Stimulated activated CD4-positive, alpha-beta T cell treated with anti-CD3 and anti-CD28 coated beads, Interleukin-12 subunit alpha, Interleukin-12 subunit beta, amount 100 ng/mL, for 48 hours (primary cell): Measurements from ENCODE around the gene EYA4.

Experiments used
- DNase-seq, 3 donors: peaks; one replicate each; pipeline ENCODE4 v3.0.0-alpha.2; 2020; ENCODE audit warnings: low read depth in 2 of 3, low spot score in 1 of 3

The EYA4 gene

GRCh38 chr6:133242637-133243585 is 1.8 kb downstream of the EYA4 start:
- no peak for DNase-seq

GRCh38 chr6:133243723-133244305 is 2.7 kb downstream of the EYA4 start:
- no peak for DNase-seq

DNA sequence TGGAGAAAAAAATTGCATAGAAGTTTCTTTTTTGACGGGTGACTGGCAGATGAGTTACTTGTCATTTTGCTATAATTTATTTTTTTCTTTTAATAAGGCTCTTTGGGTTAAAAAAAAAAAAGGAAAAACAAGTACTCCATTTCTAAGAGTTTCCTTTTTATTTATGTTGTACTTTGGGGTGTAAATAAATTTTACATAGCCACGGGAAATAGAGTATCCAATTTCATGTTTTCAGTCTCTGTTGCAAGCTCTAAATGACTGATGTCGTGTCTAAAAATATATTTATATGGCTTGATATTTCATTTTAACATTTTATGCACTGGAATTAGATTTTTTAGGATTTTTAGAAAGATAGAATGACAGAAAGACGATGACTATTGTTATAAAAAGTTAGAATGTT is 3.4 kb downstream of the EYA4 start:
- DNase-seq = no peak

DNA sequence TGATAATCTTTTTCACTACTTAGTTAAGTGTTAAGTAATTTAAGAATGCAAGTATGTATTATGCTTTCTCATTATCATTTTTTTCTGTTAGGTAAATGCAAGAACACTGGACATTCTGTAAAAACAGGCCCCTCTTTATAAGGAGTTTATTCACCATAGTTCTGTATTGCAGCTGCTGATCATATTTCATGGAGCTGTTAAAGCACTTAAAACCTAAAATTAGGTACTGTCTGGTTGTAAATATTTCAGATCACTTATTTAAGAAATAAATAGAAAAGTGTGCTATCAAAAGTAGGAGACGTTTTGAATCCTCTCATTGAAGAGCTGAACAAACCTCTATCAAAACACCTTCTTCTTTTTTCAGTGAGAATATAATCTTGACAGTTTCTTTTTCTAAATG is 3.9 kb downstream of the EYA4 start:
- DNase-seq = no peak

DNA sequence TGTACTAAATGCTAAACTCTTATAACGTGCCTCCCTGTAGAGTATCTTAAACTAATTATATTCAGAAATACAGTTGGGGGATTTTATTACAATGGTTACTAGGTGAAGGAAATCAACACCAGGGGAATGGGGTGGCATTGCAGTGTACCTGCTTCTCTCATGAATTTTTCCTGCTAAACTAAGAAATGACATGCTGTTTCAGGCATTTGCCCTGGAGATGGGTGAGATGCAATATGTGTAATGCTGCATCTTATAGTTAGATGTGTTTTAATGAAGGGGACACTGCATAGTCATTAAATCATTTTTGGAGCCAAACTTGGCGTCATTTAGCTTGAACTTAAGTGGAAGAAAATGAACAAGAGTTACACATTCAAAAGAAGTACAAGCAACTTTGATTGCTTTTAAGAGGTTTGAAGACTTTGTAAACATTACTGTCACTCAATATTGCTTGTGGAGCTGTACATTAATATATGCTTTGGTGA is 4.3 kb downstream of the EYA4 start:
- no peak for DNase-seq

GRCh38 chr6:133247581-133247980 is 6.4 kb downstream of the EYA4 start:
- DNase-seq = no peak

GRCh38 chr6:133248241-133249001 is 7.3 kb downstream of the EYA4 start:
- no peak for DNase-seq

DNA sequence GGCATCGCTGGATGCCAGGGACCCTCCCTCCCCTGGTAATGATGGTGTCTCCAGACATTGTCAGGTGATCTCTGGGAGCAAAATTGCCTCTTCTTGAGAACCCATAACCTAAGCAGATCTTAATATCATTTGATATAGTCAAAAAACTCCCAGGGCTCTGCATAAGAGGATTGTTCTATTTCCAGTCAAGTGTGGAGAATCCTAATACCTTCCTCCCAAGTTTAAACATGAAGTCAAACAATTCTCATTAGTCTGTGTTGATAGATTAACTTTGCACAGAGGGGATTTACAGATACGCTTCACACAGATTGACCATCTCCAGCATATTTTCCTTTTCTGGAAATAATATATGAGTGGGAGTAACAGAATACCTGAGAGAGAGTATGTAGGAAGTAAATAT is 10.5 kb downstream of the EYA4 start:
- no peak for DNase-seq

DNA sequence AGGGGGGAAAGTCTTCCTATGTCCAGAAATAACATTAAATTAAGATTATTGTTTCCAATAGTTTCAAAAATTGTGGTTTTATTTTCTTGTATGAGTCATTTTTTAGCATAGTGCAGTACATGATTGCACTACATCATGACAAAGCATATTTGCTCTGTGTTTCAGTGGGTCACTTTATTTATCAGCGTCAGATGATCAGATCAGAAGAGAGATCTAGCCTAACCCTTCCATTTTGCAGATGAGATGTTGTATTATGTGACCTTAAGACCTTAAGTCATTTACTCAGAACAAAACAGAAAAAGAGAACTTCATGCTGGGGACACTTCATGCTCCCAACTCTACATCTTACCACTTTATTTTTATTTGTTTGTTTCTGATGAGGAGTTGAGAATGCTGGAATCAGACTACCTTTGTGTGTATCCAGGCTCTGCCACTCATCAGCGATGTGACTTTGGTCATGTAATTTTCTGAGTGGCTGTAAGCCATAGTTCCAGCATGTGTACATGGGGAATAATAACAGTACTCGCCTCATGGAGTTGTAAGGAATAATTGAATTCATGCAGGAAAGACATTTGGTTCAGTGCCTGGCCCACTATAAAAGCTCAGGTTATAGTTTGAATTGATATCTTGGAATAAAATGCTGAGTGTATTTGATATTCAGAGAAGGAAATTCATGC is 13.5 kb downstream of the EYA4 start:
- no peak for DNase-seq

DNA sequence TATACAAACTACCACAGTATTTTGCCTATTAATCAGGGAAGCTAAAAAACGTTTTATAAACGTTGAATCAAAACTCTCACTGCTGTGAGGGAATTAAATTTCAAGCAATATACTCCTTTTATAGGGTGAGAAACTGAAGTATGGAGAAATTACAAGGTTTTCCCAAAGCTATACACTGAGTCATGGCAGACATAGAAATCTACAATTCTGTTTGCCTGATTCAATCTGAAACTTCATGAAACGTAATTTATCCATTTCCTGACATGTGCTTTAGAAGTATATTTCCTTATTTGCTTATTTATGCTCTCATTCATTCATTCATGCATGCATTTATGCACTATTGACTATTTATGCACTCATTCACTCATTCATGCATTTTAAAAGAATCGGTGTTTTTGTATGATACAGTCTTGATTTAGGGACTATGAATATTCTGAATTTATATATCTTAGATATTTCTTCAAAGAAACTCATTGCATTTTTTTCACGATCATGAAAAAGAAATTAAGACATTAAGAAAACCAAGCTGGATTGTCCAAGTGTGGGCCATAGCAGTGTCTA is 16.5 kb downstream of the EYA4 start:
- no peak for DNase-seq

- DNase-seq = no peak
Measured at GRCh38 chr6:133259561-133259960, 18.4 kb downstream of the EYA4 start.

DNA sequence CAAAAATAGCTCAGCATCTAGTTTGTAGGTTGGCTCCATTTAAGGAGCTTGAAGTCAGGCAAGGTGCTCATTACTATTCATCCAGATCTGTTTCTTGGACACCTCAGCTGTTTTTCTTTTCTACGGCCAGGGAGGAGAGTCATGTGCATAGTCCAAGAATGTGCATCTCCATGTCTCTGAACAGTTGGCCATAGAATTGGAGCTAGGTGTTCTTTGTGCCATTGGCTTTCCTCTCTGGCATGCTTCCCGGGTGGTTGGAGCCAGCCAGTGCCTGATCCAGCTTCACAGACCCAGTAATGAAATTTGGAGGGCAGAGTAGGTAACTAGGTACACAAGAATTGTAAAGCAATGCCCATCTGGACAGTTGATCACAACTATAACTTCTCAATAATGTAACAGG is 21.6 kb downstream of the EYA4 start:
- no peak for DNase-seq

DNA sequence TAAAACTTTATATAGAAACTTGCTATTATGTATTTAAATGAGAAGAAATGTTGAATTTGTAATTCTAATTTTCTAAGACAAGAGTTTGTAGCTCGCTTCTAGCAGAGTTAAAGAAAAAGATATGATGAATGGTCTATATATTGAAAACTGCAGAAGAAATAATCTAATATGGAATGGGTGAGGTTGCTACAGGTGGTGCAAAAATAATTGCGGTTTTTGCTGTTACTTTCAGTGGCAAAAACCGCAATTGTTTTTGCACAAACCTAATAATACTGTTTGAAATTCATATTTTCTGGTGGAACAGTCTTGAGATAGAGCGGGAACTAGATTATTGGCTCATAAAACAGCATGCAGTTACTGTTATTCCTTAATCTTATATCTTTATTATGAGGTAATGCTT is 23.9 kb downstream of the EYA4 start:
- no peak for DNase-seq

DNA sequence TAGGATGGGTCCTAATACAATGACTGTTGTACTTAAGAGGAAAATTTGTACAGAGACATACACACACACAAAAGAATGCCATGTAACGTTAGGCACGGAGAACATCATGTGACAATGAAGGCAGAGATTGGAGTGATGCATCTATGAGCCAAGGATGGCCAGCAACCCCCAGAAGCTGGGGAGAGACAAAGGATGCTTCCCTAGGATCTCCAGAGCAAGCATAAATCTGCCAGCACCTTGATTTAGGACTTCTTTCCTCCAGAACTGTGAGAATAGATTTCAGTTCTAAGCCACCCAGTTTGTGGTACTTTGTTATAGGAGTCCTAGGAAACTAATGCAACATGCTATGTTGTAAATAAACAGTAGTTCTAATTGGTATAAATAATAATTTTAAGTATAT is 25.0 kb downstream of the EYA4 start:
- no peak for DNase-seq

- no peak for DNase-seq
Measured at GRCh38 chr6:133268621-133269020, 27.5 kb downstream of the EYA4 start.

DNA sequence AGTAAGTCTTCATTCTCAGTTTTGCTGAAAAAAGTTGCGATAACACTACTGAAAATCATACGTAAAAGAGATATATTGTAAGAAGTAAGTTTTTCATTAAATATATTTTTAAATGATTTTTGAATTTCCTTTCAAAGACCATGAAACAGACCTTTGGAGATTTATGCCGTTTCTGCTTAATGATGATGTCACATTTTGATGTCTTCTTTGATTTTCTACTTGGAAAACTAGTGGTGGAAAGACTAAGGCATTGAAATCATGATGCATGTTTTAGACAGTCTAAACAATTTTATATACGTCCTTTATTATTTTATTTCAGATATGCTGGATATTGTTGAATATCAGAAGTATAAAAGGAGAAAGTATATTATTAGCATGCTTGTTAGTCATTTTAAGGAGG is 33.7 kb downstream of the EYA4 start:
- DNase-seq = no peak

DNA sequence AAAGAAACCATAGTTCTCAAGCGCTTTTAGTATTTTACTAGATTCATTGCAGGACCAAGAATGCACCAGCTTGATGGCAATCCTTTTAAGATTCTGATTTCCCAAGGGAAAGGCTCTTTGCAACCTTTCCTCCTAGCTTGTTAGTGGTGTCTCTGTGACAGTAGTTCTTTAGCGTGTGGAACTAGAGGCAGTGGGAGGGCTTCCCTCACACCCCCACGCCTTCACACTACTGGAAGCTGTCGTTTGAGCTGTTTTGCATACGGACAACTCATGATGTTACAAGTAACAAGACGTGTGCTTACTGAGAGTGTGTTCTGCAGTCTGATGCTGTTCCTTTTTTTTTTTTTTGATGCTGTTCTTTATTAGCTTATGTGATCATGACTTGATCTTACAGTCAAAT is 34.1 kb downstream of the EYA4 start:
- no peak for DNase-seq

GRCh38 chr6:133277228-133277899 is 36.2 kb downstream of the EYA4 start:
- DNase-seq = no peak

GRCh38 chr6:133277900-133278545 is 36.9 kb downstream of the EYA4 start:
- DNase-seq = no peak

GRCh38 chr6:133286765-133287164 is 45.6 kb downstream of the EYA4 start:
- no peak for DNase-seq
